Smooth muscle cell (in vitro differentiated cells): ENCODE results near the gene ZNF823. TPM values are rescaled to one million over a fixed set of nuclear protein-coding genes. Genes with fewer than 3 reads are reported as not detected.

ENCODE experiments used
- DNase-seq: peaks from one replicate; lab custom pipeline; 2025; ENCODE audit not compliant: unreplicated experiment; lab: John Stamatoyannopoulos, UW
- H2AFZ ChIP-seq: fragments of 200-600 bp; sonication (generic); 2 replicates; pipeline ENCODE4 v1.6.0; 2016; ENCODE audit warnings: antibody characterized with exemption, low read depth, mild to moderate bottlenecking
- H3F3A ChIP-seq: fragments of 200-600 bp; sonication (generic); 2 replicates; pipeline ENCODE4 v1.6.0; 2017; ENCODE audit warnings: antibody characterized with exemption, low read depth
- H3K27ac ChIP-seq: fragments of 200-600 bp; sonication (generic); 2 replicates; pipeline ENCODE4 v1.5.1; 2016; ENCODE audit warnings: low read depth, mild to moderate bottlenecking
- H3K27me3 ChIP-seq: fragments of 200-600 bp; sonication (generic); 2 replicates; pipeline ENCODE4 v1.6.1; 2016; ENCODE audit warnings: low read depth, mild to moderate bottlenecking
- H3K36me3 ChIP-seq: fragments of 200-600 bp; sonication (generic); 2 replicates; pipeline ENCODE4 v1.5.1; 2016; ENCODE audit warnings: low read depth
- H3K4me1 ChIP-seq: fragments of 200-600 bp; sonication (generic); 2 replicates; pipeline ENCODE4 v1.5.1; 2016; ENCODE audit warnings: low read depth
- H3K4me2 ChIP-seq: fragments of 200-600 bp; sonication (generic); 2 replicates; pipeline ENCODE4 v1.6.0; 2016; ENCODE audit warnings: mild to moderate bottlenecking
- H3K4me3 ChIP-seq: fragments of 200-600 bp; sonication (generic); 2 replicates; pipeline ENCODE4 v1.5.1; 2016; ENCODE audit warnings: mild to moderate bottlenecking
- H3K79me2 ChIP-seq: fragments of 200-600 bp; sonication (generic); 2 replicates; pipeline ENCODE4 v1.6.0; 2016; ENCODE audit warnings: low read depth, mild to moderate bottlenecking
- H3K9ac ChIP-seq: fragments of 200-600 bp; sonication (generic); 2 replicates; pipeline ENCODE4 v1.6.0; 2016; ENCODE audit warnings: low read depth
- H3K9me3 ChIP-seq: fragments of 200-600 bp; sonication (generic); replicated peaks from 2 replicates; pipeline ENCODE4 v1.5.1; 2016; ENCODE audit warnings: low read depth
- H4K20me1 ChIP-seq: fragments of 200-600 bp; sonication (generic); 2 replicates; pipeline ENCODE4 v1.6.0; 2016; ENCODE audit warnings: low read depth
- WGBS: methylation state at CpG from one replicate; pipeline ENCODE4 v1.1.7; 2016; ENCODE audit warnings: low lambda C conversion rate; 5-methylcytosine and 5-hydroxymethylcytosine counted together
- polyA plus RNA-seq: library from polyadenylated mRNA; unstranded; fragments of >200 nt; fragmentation: Nextera tagmentation; extraction: Ambion mirVana; gene quantifications from 2 replicates; pipeline ENCODE4 v1.2.1, GENCODE V29; 2016
- total RNA-seq: library from RNA; depleted of rRNA; stranded (reverse); fragments of >200 nt; gene quantifications from 2 replicates; pipeline ENCODE4 v1.2.3, GENCODE V29; 2014
- TF ChIP-seq, protein P1 (sequence below): fragments of 200-600 bp; sonication (generic); IDR thresholded peaks from 2 replicates; pipeline ENCODE4 v1.5.1; 2017; ENCODE audit warnings: borderline replicate concordance, mild to moderate bottlenecking, antibody characterized with exemption; ENCODE audit not compliant: insufficient read depth, poor library complexity, severe bottlenecking

The ZNF823 gene
- total and polyA plus RNA-seq, 2 experiments from 2014 or later = 1.0 to 5.7 TPM

- H3K27ac ChIP-seq = no peak overlapping the region
- no peak for DNase-seq
- no peaks in the 10 kb centered on the region for H3K4me1 ChIP-seq
- H3K9ac ChIP-seq = no peak overlapping the region
- H3K4me3 ChIP-seq = no peak overlapping the region
- no peaks in the 10 kb centered on the region for H3K27me3 ChIP-seq
- H3K9me3 ChIP-seq = peaks cover 11% of the 10 kb centered on the region
- H2AFZ ChIP-seq = no peak overlapping the region
- no peaks in the 10 kb centered on the region for H3F3A ChIP-seq
- H3K4me2 ChIP-seq = no peak overlapping the region
- H3K79me2 ChIP-seq = no peaks in the 10 kb centered on the region
- H4K20me1 ChIP-seq = no peaks in the 10 kb centered on the region
- TF ChIP-seq, protein P1, sequence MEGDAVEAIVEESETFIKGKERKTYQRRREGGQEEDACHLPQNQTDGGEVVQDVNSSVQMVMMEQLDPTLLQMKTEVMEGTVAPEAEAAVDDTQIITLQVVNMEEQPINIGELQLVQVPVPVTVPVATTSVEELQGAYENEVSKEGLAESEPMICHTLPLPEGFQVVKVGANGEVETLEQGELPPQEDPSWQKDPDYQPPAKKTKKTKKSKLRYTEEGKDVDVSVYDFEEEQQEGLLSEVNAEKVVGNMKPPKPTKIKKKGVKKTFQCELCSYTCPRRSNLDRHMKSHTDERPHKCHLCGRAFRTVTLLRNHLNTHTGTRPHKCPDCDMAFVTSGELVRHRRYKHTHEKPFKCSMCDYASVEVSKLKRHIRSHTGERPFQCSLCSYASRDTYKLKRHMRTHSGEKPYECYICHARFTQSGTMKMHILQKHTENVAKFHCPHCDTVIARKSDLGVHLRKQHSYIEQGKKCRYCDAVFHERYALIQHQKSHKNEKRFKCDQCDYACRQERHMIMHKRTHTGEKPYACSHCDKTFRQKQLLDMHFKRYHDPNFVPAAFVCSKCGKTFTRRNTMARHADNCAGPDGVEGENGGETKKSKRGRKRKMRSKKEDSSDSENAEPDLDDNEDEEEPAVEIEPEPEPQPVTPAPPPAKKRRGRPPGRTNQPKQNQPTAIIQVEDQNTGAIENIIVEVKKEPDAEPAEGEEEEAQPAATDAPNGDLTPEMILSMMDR = no peak
- 85% methylated on average over 4 of the region's 4 CpGs for WGBS
- no peaks in the 10 kb centered on the region for H3K36me3 ChIP-seq
These were observed 15.9 kb upstream of the ZNF823 start for GRCh38 chr19:11754663-11755062.

GRCh38 chr19:11752244-11752736 lies 13.5 kb upstream of the ZNF823 start:
- H2AFZ ChIP-seq = no peak overlapping the region
- H3K4me2 ChIP-seq = no peak overlapping the region
- no peaks in the 10 kb centered on the region for H3F3A ChIP-seq
- H3K27me3 ChIP-seq = no peaks in the 10 kb centered on the region
- no peaks in the 10 kb centered on the region for H3K79me2 ChIP-seq
- no peak overlapping the region for H3K27ac ChIP-seq
- H3K36me3 ChIP-seq = no peaks in the 10 kb centered on the region
- TF ChIP-seq, protein P1 = no peak
- H3K4me3 ChIP-seq = no peak overlapping the region
- H4K20me1 ChIP-seq = no peaks in the 10 kb centered on the region
- WGBS = 66% methylated on average over 2 of the region's 2 CpGs
- H3K4me1 ChIP-seq = no peaks in the 10 kb centered on the region
- no peak overlapping the region for H3K9ac ChIP-seq
- no peak for DNase-seq
- H3K9me3 ChIP-seq = peaks cover 19% of the 10 kb centered on the region

GRCh38 chr19:11749751-11750150 lies 11.0 kb upstream of the ZNF823 start:
- no peaks in the 10 kb centered on the region for H3K27me3 ChIP-seq
- no peak overlapping the region for H3K9ac ChIP-seq
- H3K9me3 ChIP-seq = peaks cover 25% of the 10 kb centered on the region
- DNase-seq = no peak
- H3K36me3 ChIP-seq = no peaks in the 10 kb centered on the region
- H2AFZ ChIP-seq = no peak overlapping the region
- no peaks in the 10 kb centered on the region for H3F3A ChIP-seq
- H4K20me1 ChIP-seq = no peaks in the 10 kb centered on the region
- 56% methylated on average over 2 of the region's 2 CpGs for WGBS
- TF ChIP-seq, protein P1 = no peak
- no peaks in the 10 kb centered on the region for H3K79me2 ChIP-seq
- H3K4me3 ChIP-seq = no peak overlapping the region
- no peaks in the 10 kb centered on the region for H3K4me1 ChIP-seq
- no peak overlapping the region for H3K4me2 ChIP-seq
- no peak overlapping the region for H3K27ac ChIP-seq

DNA sequence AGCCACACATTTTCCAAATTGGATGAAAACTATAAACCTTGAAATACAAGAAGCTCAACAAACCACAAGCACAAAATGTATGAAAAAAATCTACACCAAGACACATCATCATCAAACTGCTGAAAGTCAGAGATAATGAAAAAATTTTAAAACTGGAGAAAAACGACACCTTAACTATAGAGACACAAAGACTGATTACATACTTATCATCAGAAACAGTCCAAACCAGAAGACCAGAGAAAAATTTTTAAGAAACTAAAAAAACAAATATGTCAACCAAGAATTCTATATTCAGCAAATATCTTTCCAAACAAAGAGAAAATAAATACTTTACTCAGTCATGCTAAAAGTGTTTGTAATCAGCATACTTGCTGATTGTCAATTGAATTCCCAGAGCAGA lies 8.5 kb upstream of the ZNF823 start:
- TF ChIP-seq, protein P1 = no peak
- Histone ChIP-seq H3K27me3 (no peaks in the 10 kb centered on the region), H4K20me1 (no peaks in the 10 kb centered on the region), H3K27ac (no peak overlapping the region), H2AFZ (no peak overlapping the region), H3K36me3 (no peaks in the 10 kb centered on the region), H3K4me1 (no peaks in the 10 kb centered on the region), H3K9ac (no peak overlapping the region), H3F3A (no peaks in the 10 kb centered on the region), H3K9me3 (peaks cover 25% of the 10 kb centered on the region), H3K4me3 (no peak overlapping the region), H3K4me2 (no peak overlapping the region), H3K79me2 (no peaks in the 10 kb centered on the region)
- DNase-seq = no peak
- 83% methylated on average over 1 of the region's 1 CpG for WGBS
